ENCODE results near the gene PFDN2. TPM values are rescaled to one million over a fixed set of nuclear protein-coding genes. Genes with fewer than 3 reads are reported as not detected.
A peak's percentile ranks its signal among the peaks of the same experiment; 100 is the strongest.

Gene PFDN2
- total and polyA plus RNA-seq, 12 donors = 33.6 to 452 (median 57.1) TPM

DNA sequence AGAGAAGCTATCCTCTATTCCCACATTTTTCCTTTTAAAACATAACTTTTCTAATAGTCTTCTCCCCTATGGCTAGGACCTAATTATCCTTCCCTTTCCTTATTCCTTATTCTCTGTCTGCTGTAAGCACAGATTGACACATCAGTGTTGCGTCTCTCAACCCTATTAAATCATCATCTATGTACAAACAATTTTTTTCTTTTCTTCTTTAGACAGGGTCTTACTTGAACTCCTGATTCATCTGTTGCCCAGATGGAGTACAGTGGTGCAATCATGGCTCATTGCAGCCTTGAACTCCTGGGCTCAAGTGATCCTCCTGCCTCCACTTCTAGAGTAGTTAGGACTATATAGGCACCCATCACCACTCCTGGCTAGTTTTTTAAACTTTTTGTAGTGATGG is 11.4 kb downstream of the PFDN2 start:
- Histone ChIP-seq H3K36me3 (replicated peaks in 1 of 2) (peaks cover 0 to 5% of the 10 kb centered on the region in 2 donors), H3K27ac (no peak overlapping the region), H3K27me3 (no peaks in the 10 kb centered on the region), H3K4me1 (replicated peaks in 1 of 2) (peaks cover 0 to 5% of the 10 kb centered on the region in 2 donors), H3K9me3 (replicated peaks in 1 of 3) (no peaks in the 10 kb centered on the region), H3K4me3 (no peak overlapping the region)
- intact Hi-C loops (cut with DNase I) = no loop called here
- DNase-seq = no peak
- WGBS, 4 donors = 50 to 68% (median 54%) methylated on average over 1 of the region's 1 CpG
- TF ChIP-seq POLR2A (IDR thresholded peaks at IDR 0.05) = no peak
- TF ChIP-seq, protein P1, sequence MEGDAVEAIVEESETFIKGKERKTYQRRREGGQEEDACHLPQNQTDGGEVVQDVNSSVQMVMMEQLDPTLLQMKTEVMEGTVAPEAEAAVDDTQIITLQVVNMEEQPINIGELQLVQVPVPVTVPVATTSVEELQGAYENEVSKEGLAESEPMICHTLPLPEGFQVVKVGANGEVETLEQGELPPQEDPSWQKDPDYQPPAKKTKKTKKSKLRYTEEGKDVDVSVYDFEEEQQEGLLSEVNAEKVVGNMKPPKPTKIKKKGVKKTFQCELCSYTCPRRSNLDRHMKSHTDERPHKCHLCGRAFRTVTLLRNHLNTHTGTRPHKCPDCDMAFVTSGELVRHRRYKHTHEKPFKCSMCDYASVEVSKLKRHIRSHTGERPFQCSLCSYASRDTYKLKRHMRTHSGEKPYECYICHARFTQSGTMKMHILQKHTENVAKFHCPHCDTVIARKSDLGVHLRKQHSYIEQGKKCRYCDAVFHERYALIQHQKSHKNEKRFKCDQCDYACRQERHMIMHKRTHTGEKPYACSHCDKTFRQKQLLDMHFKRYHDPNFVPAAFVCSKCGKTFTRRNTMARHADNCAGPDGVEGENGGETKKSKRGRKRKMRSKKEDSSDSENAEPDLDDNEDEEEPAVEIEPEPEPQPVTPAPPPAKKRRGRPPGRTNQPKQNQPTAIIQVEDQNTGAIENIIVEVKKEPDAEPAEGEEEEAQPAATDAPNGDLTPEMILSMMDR (IDR thresholded peaks at IDR 0.05) = no peak

- Histone ChIP-seq H3K4me1 (replicated peaks in 1 of 2) (peaks cover 6 to 7% of the 10 kb centered on the region in 2 donors), H3K36me3 (replicated peaks in 1 of 2) (peaks cover 0 to 16% of the 10 kb centered on the region in 2 donors), H3K27ac (no peak overlapping the region), H3K9me3 (replicated peaks in 1 of 3) (no peaks in the 10 kb centered on the region), H3K4me3 (no peak overlapping the region), H3K27me3 (no peaks in the 10 kb centered on the region)
- 61 to 74% (median 67%) methylated on average over 2 of the region's 2 CpGs for WGBS, 4 donors
- no peak for TF ChIP-seq POLR2A (IDR thresholded peaks at IDR 0.05)
- TF ChIP-seq, protein P1 (IDR thresholded peaks at IDR 0.05) = no peak
- intact Hi-C loops (cut with DNase I) = no loop called here
- DNase-seq = no peak
These were observed 17.3 kb downstream of the PFDN2 start for GRCh38 chr1:161100556-161100955.

- H3K9me3 ChIP-seq (replicated peaks in 1 of 3) = no peaks in the 10 kb centered on the region
- peak in 2 of 7 donors; percentile 35 to 44 for DNase-seq
- H3K4me3 ChIP-seq = peak overlapping the region in 1 of 4 donors; percentile 77
- no peak for TF ChIP-seq POLR2A (IDR thresholded peaks at IDR 0.05)
- TF ChIP-seq, protein P1 (IDR thresholded peaks at IDR 0.05) = no peak
- peaks cover 6 to 7% of the 10 kb centered on the region in 2 donors for H3K4me1 ChIP-seq (replicated peaks in 1 of 2)
- no peaks in the 10 kb centered on the region for H3K27me3 ChIP-seq
- intact Hi-C loops (cut with DNase I) = loop anchor here (5.0 kb wide), 1 partner anchor 107 kb away; no protein-coding TSS in a partner anchor
- peaks cover 0 to 16% of the 10 kb centered on the region in 2 donors for H3K36me3 ChIP-seq (replicated peaks in 1 of 2)
- H3K27ac ChIP-seq = peak overlapping the region in 1 of 5 donors; percentile 80
- WGBS, 4 donors = 68 to 78% (median 74%) methylated on average over 9 of the region's 9 CpGs
These were observed 18.6 kb downstream of the PFDN2 start for GRCh38 chr1:161099090-161099802.

GRCh38 chr1:161098210-161099068 is 19.4 kb downstream of the PFDN2 start, which contains the start of gene KLHDC9:
Gene KLHDC9, plus strand, starts transcription at chr1:161098361. Its CDS starts 175 bp downstream, at chr1:161098536.
- Histone ChIP-seq H3K9me3 (replicated peaks in 1 of 3) (no peaks in the 10 kb centered on the region), H3K27ac (peak within 1 kb of the TSS in 2 of 5 donors; percentile 76 to 80), H3K36me3 (replicated peaks in 1 of 2) (peaks cover 0 to 16% of the 10 kb centered on the region in 2 donors), H3K4me3 (peak within 1 kb of the TSS in 3 of 4 donors; percentile 7 to 77 (median 50)), H3K4me1 (replicated peaks in 1 of 2) (peaks cover 6 to 7% of the 10 kb centered on the region in 2 donors), H3K27me3 (no peaks in the 10 kb centered on the region)
- 4 to 19% (median 12%) methylated on average over 21 to 71 of the region's 71 CpGs for WGBS, 4 donors
- TF ChIP-seq, protein P1 (IDR thresholded peaks at IDR 0.05) = peak in 2 of 6 experiments; percentile 21 to 34
- no peak for TF ChIP-seq POLR2A (IDR thresholded peaks at IDR 0.05)
- intact Hi-C loops (cut with DNase I) = loop anchor here (5.0 kb wide), 1 partner anchor 106 kb away; no protein-coding TSS in a partner anchor
- peak; percentile 77 to 95 (median 90) for DNase-seq

Data from adrenal gland (tissue), 12 donors.